ENCODE data around the gene CDH23. TPM values are rescaled to one million over a fixed set of nuclear protein-coding genes. Genes with fewer than 3 reads are reported as not detected.

The CDH23 gene
- total RNA-seq, 1 donor from 2014 or later, result 5.1 TPM

GRCh38 chr10:71486484-71487114 lies 89.9 kb downstream of the CDH23 start:
- DNase-seq (ENCODE audit: low spot score), result peak; percentile 51

- no peak for DNase-seq (ENCODE audit: low spot score)
Observed at GRCh38 chr10:71487726-71488125, 91.0 kb downstream of the CDH23 start.

- no peak for DNase-seq (ENCODE audit: low spot score)
Observed at GRCh38 chr10:71489077-71489476, 92.4 kb downstream of the CDH23 start.

DNA sequence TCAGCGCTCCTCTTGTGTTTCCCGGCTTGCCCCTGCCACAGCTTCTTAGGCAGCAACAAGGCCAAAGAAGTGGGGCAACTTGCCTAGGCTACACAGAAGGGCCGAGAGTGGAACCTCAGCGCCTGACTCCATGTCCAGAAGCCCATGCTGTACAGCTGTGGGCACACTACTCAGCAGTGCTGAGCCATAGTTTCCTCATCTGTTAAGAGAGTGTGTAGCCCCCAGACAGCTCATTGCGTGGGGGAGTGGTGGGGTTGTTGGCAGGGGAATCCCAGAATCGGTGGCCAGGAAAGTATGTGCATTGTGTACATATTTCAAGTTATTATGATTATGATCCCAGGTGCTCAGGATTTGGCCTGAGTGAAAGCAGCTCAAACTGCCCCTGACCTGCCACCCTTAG lies 96.2 kb downstream of the CDH23 start:
- no peak for DNase-seq (ENCODE audit: low spot score)

- DNase-seq (ENCODE audit: low spot score), result no peak
Observed at GRCh38 chr10:71493741-71494140, 97.0 kb downstream of the CDH23 start.

- no peak for DNase-seq (ENCODE audit: low spot score)
Observed at GRCh38 chr10:71494476-71494875, 97.8 kb downstream of the CDH23 start.

DNA sequence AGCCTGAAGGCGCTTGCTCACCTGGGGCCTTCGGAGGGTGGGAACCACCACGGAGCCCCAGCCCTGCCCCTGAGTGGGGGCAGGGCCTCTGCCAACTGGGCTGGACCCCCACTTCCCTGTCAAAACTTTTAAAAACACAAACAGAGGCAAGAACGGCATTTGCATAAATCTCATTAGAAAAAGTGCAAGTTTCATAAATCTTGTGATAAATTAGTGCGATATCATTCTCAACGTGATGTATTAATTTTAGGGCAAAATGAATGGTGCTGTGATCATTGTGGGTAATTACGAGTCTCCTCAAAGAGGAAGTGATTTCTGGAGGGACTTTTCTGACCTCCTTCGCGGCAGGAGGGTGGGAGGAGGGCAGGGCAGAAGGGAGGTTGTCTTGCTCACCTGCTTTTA lies 98.3 kb downstream of the CDH23 start:
- DNase-seq (ENCODE audit: low spot score), result no peak

GRCh38 chr10:71496927-71497762 lies 100.4 kb downstream of the CDH23 start:
- DNase-seq (ENCODE audit: low spot score), result no peak

- DNase-seq (ENCODE audit: low spot score), result no peak
Observed at GRCh38 chr10:71497763-71498326, 101.1 kb downstream of the CDH23 start.

DNA sequence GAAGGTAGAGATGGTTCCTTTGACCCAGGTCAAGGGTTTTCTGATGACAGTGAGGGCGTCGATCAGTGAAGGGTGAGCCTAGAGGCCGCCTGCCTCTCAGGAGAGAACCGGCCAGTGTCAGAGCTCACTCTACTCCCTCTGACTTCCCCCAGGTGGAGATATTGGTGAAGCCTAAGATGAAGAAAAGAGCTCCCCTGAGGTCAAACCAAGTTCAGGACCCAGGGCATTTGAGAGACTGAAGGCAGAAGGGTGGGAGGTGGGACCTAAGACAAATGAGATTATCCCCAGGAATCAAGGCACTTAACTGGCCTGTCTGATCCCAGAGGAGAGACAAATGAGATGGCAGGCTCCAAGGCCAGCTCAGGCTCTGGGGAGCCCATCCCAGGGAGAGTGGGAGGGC lies 104.7 kb downstream of the CDH23 start:
- no peak for DNase-seq (ENCODE audit: low spot score)

DNA sequence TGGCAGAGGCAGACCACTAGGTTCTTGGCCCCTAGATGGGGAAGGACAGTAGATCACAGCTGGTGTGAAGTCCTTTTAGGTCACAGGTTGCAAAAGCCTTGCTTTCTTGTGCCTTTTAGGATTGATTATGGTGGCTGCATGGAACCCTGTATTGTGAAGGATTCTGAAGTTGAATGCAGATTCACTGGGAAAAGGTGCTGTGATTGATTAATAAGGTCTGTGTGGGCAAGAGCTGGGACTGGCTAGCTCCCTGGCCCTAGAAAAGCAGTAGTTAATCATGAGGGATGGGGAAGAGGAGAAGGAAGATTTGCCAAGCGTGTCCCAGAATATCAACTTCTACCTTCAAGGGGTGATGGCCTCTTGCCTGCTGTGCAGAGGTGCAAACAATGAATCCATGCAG lies 105.5 kb downstream of the CDH23 start:
- DNase-seq (ENCODE audit: low spot score), result no peak

GRCh38 chr10:71502851-71503250 lies 106.1 kb downstream of the CDH23 start:
- no peak for DNase-seq (ENCODE audit: low spot score)

GRCh38 chr10:71504168-71504567 lies 107.4 kb downstream of the CDH23 start:
- no peak for DNase-seq (ENCODE audit: low spot score)

DNA sequence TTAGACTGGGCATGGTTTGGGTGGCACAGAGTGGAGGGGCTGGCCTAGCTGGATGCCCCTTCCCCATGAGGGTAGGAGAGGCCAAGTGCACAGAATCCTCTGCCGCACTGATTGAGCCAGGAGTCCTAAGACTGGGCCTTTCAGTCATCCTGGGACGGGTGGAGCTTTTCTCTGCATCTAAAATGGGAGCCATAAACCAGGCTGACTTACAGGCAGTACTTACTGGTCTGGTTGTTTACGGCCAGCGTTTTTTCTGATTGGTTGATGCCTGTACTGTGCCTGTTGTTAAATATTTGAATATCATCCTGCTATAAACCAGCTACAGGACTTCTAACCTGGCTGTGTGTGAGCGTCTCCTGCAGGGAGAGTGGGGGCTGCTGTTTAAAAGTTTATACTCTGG lies 107.8 kb downstream of the CDH23 start:
- no peak for DNase-seq (ENCODE audit: low spot score)

- no peak for DNase-seq (ENCODE audit: low spot score)
Observed at GRCh38 chr10:71505862-71506261, 109.1 kb downstream of the CDH23 start.

GRCh38 chr10:71509444-71509843 lies 112.7 kb downstream of the CDH23 start:
- DNase-seq (ENCODE audit: low spot score), result no peak

DNA sequence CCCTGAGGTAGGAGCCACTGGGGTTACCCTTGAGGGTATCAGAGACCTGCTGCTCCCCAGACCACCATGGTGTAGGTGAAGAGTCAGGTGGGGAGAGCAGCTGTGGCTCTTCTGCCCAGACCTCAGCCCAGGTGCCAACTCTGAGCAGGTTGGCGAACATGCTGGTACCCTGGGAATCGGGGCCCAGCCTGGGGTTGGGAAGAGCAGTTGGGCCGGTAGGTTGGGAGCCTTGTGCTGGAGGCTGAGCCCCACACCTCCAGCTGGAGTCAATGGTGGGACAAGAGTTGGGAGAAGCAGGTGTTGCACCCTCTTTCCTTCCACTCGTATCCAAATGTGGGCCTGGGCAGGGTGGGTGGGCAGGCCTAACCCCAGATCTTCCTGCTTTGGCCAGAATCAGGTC lies 114.5 kb downstream of the CDH23 start:
- DNase-seq (ENCODE audit: low spot score), result no peak

GRCh38 chr10:71512312-71512711 lies 115.6 kb downstream of the CDH23 start:
- no peak for DNase-seq (ENCODE audit: low spot score)

DNA sequence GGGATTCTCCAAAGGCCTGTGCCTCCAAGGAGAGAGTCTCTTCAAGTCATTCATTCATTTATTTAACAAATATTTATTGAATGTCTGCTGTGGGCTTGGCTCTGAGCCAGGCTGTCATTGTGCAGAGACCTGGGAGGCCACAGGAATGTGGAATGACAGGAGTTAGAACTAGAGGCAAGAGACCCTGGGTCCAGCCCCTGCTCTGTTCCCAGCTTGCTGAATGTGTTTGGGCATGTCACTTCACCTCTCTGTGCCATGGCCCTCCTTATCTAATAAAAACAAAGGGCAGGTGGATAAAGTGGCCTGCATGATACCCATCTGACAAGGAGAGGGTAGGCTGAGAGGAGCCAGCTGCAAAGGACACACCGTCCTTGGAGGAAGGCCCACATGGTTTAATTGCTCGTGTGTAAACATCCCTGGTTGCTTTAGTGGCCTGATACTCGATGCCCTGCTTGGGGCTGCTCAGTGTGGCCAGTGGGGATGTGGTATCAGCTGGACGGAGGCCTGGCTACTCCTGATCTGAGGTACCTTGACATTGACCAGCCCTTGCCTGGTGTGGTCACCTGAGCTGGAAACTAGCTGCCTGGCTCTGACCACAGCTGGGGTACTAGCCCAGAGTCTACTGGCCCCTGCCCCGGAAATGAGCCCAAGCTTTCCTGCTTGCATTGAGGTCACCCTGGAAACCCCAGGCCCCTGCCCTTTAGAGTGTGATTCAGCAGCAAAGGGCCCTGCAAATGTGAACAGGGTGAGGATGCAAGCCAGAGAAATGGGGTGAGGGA lies 116.2 kb downstream of the CDH23 start:
- DNase-seq (ENCODE audit: low spot score), result no peak

- no peak for DNase-seq (ENCODE audit: low spot score)
Observed at GRCh38 chr10:71513540-71513853, 116.8 kb downstream of the CDH23 start.

- DNase-seq (ENCODE audit: low spot score), result no peak
Observed at GRCh38 chr10:71513936-71514335, 117.2 kb downstream of the CDH23 start.

DNA sequence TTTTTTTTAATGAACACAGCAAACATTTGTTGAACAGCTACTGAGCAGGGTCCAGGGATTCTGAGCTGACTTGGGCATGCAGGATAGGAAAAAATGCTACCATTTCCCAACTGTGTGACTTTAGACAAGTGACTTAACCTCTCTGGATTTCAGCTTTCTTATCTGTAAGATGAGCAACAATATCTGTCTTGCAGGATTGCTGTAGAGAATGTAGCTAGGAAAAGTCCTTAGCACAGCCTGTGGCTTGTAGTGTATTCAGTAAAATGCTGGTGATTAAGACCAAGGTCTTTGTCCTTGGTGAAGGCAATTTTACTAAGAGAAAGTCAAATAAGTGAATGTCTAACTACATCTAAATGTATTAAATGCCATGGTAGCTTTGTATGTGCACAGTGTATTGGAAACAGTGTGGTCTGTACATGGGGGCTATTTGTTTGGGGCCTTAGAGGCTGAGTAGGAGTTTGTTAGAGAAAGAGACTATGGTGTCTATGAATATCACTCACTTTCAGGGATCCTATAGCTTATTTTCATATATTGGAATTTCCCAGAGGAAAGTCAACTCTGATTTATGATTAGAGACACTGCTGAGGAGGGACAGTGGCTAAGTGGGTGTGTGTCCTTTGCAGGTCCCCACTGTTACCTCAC lies 118.9 kb downstream of the CDH23 start:
- no peak for DNase-seq (ENCODE audit: low spot score)

All from mucosa of gallbladder (tissue), 1 donor.